IMR-90 (cell line): ENCODE results near the gene TMEM9. TPM values are rescaled to one million over a fixed set of nuclear protein-coding genes. Genes with fewer than 3 reads are reported as not detected.

Source experiments
- ATAC-seq: fragments of 200-7000 bp; cut with Tn5 transposase; 2 replicates; pipeline ENCODE4 v1.9.1; 2020; ENCODE audit warnings: low read depth, mild to moderate bottlenecking, moderate library complexity
- BruUV-seq: library from RNA; stranded (reverse); fragments of 400-500 nt; replicated peaks from 2 replicates; lab custom pipeline; 2021; lab: Mats Ljungman, UMichigan
- CTCF ChIA-PET: fragments of 300-600 bp; formaldehyde crosslinking; extraction: SDS; loops from one replicate; lab custom pipeline; 2021; ENCODE audit warnings: antibody characterized with exemption; lab: Yijun Ruan, JAX
- POLR2A ChIA-PET: fragments of 300-600 bp; sonication (Branson Sonifier 250); formaldehyde crosslinking; loops from one replicate; lab custom pipeline; 2022; ENCODE audit warnings: antibody characterized with exemption; ENCODE audit not compliant: unreplicated experiment; lab: Charles Lee
- DNase-seq: peaks from one replicate; pipeline ENCODE4 v3.0.0; 2013
- H2AFZ ChIP-seq: replicated peaks from 2 replicates; pipeline ENCODE3; 2013; ENCODE audit warnings: low read length, mild to moderate bottlenecking; ENCODE audit not compliant: poor library complexity
- H2AK5ac ChIP-seq: 2 replicates; pipeline ENCODE4 v1.6.1; 2013; ENCODE audit warnings: low read depth, low read length, inconsistent platforms
- H2AK9ac ChIP-seq: replicated peaks from 2 replicates; pipeline ENCODE3; 2013; ENCODE audit warnings: mild to moderate bottlenecking, low read depth, low read length, moderate library complexity; ENCODE audit not compliant: poor library complexity
- H2BK120ac ChIP-seq: 2 replicates; pipeline ENCODE4 v1.6.1; 2013; ENCODE audit warnings: low read depth, low read length, inconsistent platforms
- H2BK15ac ChIP-seq: 3 replicates; pipeline ENCODE4 v1.6.1; 2013; ENCODE audit warnings: low read depth, low read length, inconsistent platforms
- H2BK20ac ChIP-seq: 2 replicates; pipeline ENCODE4 v1.6.1; 2013; ENCODE audit warnings: low read depth, mild to moderate bottlenecking, inconsistent platforms, low read length, moderate library complexity
- H2BK5ac ChIP-seq: 2 replicates; pipeline ENCODE4 v1.6.1; 2013; ENCODE audit warnings: mild to moderate bottlenecking, low read depth, low read length, inconsistent platforms; ENCODE audit not compliant: poor library complexity, severe bottlenecking
- H3K14ac ChIP-seq: replicated peaks from 2 replicates; pipeline ENCODE4 v1.6.1; 2013; ENCODE audit warnings: low read depth, low read length, inconsistent platforms
- H3K18ac ChIP-seq: 2 replicates; pipeline ENCODE4 v1.6.1; 2013; ENCODE audit warnings: low read depth, low read length, control low read depth
- H3K23ac ChIP-seq: 2 replicates; pipeline ENCODE4 v1.6.1; 2013; ENCODE audit warnings: low read depth, low read length, inconsistent platforms
- H3K27ac ChIP-seq: 2 replicates; pipeline ENCODE4 v1.5.1; 2013; ENCODE audit warnings: mild to moderate bottlenecking, control low read depth, low read length; ENCODE audit not compliant: insufficient read depth
- H3K27me3 ChIP-seq: 2 replicates; pipeline ENCODE4 v1.6.1; 2013; ENCODE audit warnings: low read length; ENCODE audit not compliant: control insufficient read depth, insufficient read depth
- H3K36me3 ChIP-seq: 2 replicates; pipeline ENCODE4 v1.6.1; 2013; ENCODE audit warnings: low read length, mixed read lengths; ENCODE audit not compliant: control insufficient read depth, insufficient read depth
- H3K4ac ChIP-seq: 2 replicates; pipeline ENCODE4 v1.6.1; 2013; ENCODE audit warnings: low read depth, low read length, inconsistent platforms
- H3K4me1 ChIP-seq: 2 replicates; pipeline ENCODE4 v1.6.1; 2013; ENCODE audit warnings: low read length, mixed read lengths; ENCODE audit not compliant: control insufficient read depth, insufficient read depth
- H3K4me2 ChIP-seq: 2 replicates; pipeline ENCODE4 v1.6.1; 2013; ENCODE audit warnings: low read depth, mild to moderate bottlenecking, control low read depth, low read length, moderate library complexity
- H3K4me3 ChIP-seq: 2 replicates; pipeline ENCODE4 v1.5.1; 2013; ENCODE audit warnings: low read depth, mild to moderate bottlenecking, control low read depth, low read length, moderate library complexity; ENCODE audit not compliant: insufficient read depth
- H3K56ac ChIP-seq: 2 replicates; pipeline ENCODE4 v1.6.1; 2013; ENCODE audit warnings: low read length, inconsistent platforms; ENCODE audit not compliant: insufficient read depth; ENCODE audit errors: extremely low read depth
- H3K79me1 ChIP-seq, 2 experiments: 2 replicates each; pipeline ENCODE4 v1.6.1; 2013; ENCODE audit warnings: low read length in 2 of 2, inconsistent platforms in 1 of 2, low read depth in 1 of 2
- H3K9ac ChIP-seq: 2 replicates; pipeline ENCODE4 v1.6.1; 2013; ENCODE audit warnings: low read depth, low read length, control low read depth
- H3K9me1 ChIP-seq: 2 replicates; pipeline ENCODE4 v1.6.1; 2013; ENCODE audit warnings: low read length, inconsistent platforms; ENCODE audit not compliant: insufficient read depth
- H3K9me3 ChIP-seq: 2 replicates; pipeline ENCODE4 v1.6.1; 2013; ENCODE audit warnings: low read length; ENCODE audit not compliant: control insufficient read depth, insufficient read depth
- H4K20me1 ChIP-seq: 2 replicates; pipeline ENCODE4 v1.6.1; 2013; ENCODE audit warnings: low read length, inconsistent platforms; ENCODE audit not compliant: insufficient read depth
- H4K5ac ChIP-seq: 2 replicates; pipeline ENCODE4 v1.6.1; 2013; ENCODE audit warnings: mild to moderate bottlenecking, low read depth, low read length, control low read depth
- H4K8ac ChIP-seq, 2 experiments: 2 replicates each; pipeline ENCODE4 v1.6.1; 2013; ENCODE audit warnings: low read depth in 2 of 2, low read length in 2 of 2, control low read depth in 1 of 2, inconsistent platforms in 1 of 2
- H4K91ac ChIP-seq: 2 replicates; pipeline ENCODE4 v1.6.1; 2013; ENCODE audit warnings: low read depth, low read length, inconsistent platforms; ENCODE audit not compliant: insufficient read depth
- CEBPB ChIP-seq: IDR thresholded peaks from 2 replicates; pipeline ENCODE4 v1.6.1; 2012; ENCODE audit warnings: low read depth, low read length, improper control_type of control experiment
- CTCF ChIP-seq: conservative IDR thresholded peaks from 2 replicates; pipeline ENCODE4 v1.5.1; 2012; ENCODE audit warnings: mild to moderate bottlenecking, low read depth, low read length, improper control_type of control experiment
- MXI1 ChIP-seq: IDR thresholded peaks from 2 replicates; pipeline ENCODE4 v1.6.1; 2012; ENCODE audit warnings: low read depth, mild to moderate bottlenecking, low read length, moderate library complexity, borderline replicate concordance
- NFE2L2 ChIP-seq: fragments of 150-350 bp; IDR thresholded peaks from 2 replicates; pipeline ENCODE4 v1.6.1; 2016; ENCODE audit warnings: low read depth, mild to moderate bottlenecking, low read length
- RAD21 ChIP-seq: IDR thresholded peaks from 2 replicates; pipeline ENCODE4 v1.6.1; 2012; ENCODE audit warnings: low read length, improper control_type of control experiment
- SMC3 ChIP-seq: fragments of 150-350 bp; IDR thresholded peaks from 2 replicates; pipeline ENCODE4 v1.6.1; 2016; ENCODE audit warnings: low read depth, mild to moderate bottlenecking, antibody characterized with exemption, low read length, moderate library complexity
- WGBS, 2 experiments: methylation state at CpG; one replicate each; pipeline versions ENCODE4 v1.1.5 to v1.1.7; 2013; ENCODE audit warnings: missing lambda C conversion rate in 2 of 2; ENCODE audit not compliant: insufficient read length in 1 of 2; ENCODE audit errors: extremely low coverage in 2 of 2; 5-methylcytosine and 5-hydroxymethylcytosine counted together
- dilution Hi-C: fragments of 300-500 bp; cut with HindIII; formaldehyde crosslinking; loops from one replicate; pipeline ENCODE4 v1.14.3; 2018; ENCODE audit warnings: low sequenced_read_pairs; ENCODE audit not compliant: unreplicated experiment
- in situ Hi-C: fragments of 300-500 bp; cut with MboI; formaldehyde crosslinking; loops from 3 replicates; pipeline ENCODE4 v1.14.3; 2019; ENCODE audit warnings: low sequenced_read_pairs, inconsistent platforms, mixed read lengths
- intact Hi-C: fragments of 100-400 bp; cut with micrococcal nuclease; formaldehyde crosslinking; loops from 2 replicates; pipeline ENCODE4 v1.10.0; 2022
- polyA plus RNA-seq, 3 experiments: library from polyadenylated mRNA; depleted of rRNA; stranded (reverse); fragments of >200 nt; gene quantifications; 2 replicates each; pipeline ENCODE4 v1.2.3, GENCODE V29; 2012; ENCODE audit warnings: low replicate concordance in 1 of 3
- total RNA-seq: library from RNA; depleted of rRNA; stranded (reverse); fragments of >200 nt; gene quantifications from 2 replicates; pipeline ENCODE4 v1.2.3, GENCODE V29; 2012

Gene TMEM9
- total and polyA plus RNA-seq, 2 of the 4 experiments (the other 2 are of a cell fraction) = 76.7 to 107 TPM

GRCh38 chr1:201085902-201086735, 68.2 kb downstream of the TMEM9 start:
- peak; percentile 33 for DNase-seq

More at GRCh38 chr1:201085902-201086735, 68.2 kb downstream of the TMEM9 start:
- no peak overlapping the region for H3K56ac ChIP-seq
- no peak overlapping the region for H3K4me2 ChIP-seq
- H4K8ac ChIP-seq = no peak overlapping the region
- H4K5ac ChIP-seq = no peak overlapping the region
- H3K23ac ChIP-seq = no peak overlapping the region
- no peaks in the 10 kb centered on the region for H3K36me3 ChIP-seq
- H3K9me1 ChIP-seq = no peaks in the 10 kb centered on the region
- no peak overlapping the region for H2BK5ac ChIP-seq
- BruUV-seq = no TSS peak
- no peaks in the 10 kb centered on the region for H3K79me1 ChIP-seq
- H4K20me1 ChIP-seq = no peaks in the 10 kb centered on the region
- ChIA-PET CTCF (interaction anchor here (0.8 to 1.3 kb wide), 2 partner anchors 21 to 28 kb away, joined by 3 to 7 read pairs; no protein-coding TSS in a partner anchor), POLR2A (no interaction called here)
- in situ Hi-C loops = loop anchor here (10.0 kb wide), 1 partner anchor 139 kb away; no protein-coding TSS in a partner anchor
- no peak overlapping the region for H2BK20ac ChIP-seq
- H3K9ac ChIP-seq = no peak overlapping the region
- dilution Hi-C loops = no loop called here
- H2AFZ ChIP-seq = no peak overlapping the region
- no peak overlapping the region for H4K91ac ChIP-seq
- H2AK9ac ChIP-seq = no peak overlapping the region
- H3K27me3 ChIP-seq = peaks cover 62% of the 10 kb centered on the region
- ATAC-seq = peak; percentile 95
- no peak overlapping the region for H3K14ac ChIP-seq
- WGBS, 2 experiments = 90% methylated on average over 2 of the region's 12 CpGs; no CpG with 5 or more reads in 1 of the 2 experiments
- no peak overlapping the region for H3K27ac ChIP-seq
- TF ChIP-seq CEBPB (no peak), MXI1 (no peak), SMC3 (peak; percentile 73), NFE2L2 (no peak), CTCF (peak; percentile 66), RAD21 (peak; percentile 68)
- H3K4me3 ChIP-seq = no peak overlapping the region
- no peak overlapping the region for H2AK5ac ChIP-seq
- H3K4ac ChIP-seq = no peak overlapping the region
- intact Hi-C loops = loop anchor here (1.0 to 10.0 kb wide), 3 partner anchors 28 to 137 kb away; no protein-coding TSS in a partner anchor
- H3K9me3 ChIP-seq = no peaks in the 10 kb centered on the region
- H2BK120ac ChIP-seq = no peak overlapping the region
- no peaks in the 10 kb centered on the region for H3K4me1 ChIP-seq
- H3K18ac ChIP-seq = no peak overlapping the region
- no peak overlapping the region for H2BK15ac ChIP-seq
